Fibroblast of lung (primary cell): ENCODE results near the gene OR2A2. TPM values are rescaled to one million over a fixed set of nuclear protein-coding genes. Genes with fewer than 3 reads are reported as not detected.
A peak's percentile ranks its signal among the peaks of the same experiment; 100 is the strongest.

Experiments used
- DNase-seq, 2 donors: peaks; one replicate each; pipeline versions ENCODE4 v3.0.0 to v3.0.0-alpha.2; 2010; ENCODE audit warnings: low read depth in 2 of 2
- H2AFZ ChIP-seq: 2 replicates; pipeline ENCODE4 v1.5.1; 2012; ENCODE audit warnings: low read length, control low read depth, inconsistent platforms
- H3K27ac ChIP-seq: 2 replicates; pipeline ENCODE4 v1.5.1; 2011; ENCODE audit warnings: low read length, control low read depth; ENCODE audit not compliant: insufficient read depth
- H3K27me3 ChIP-seq: 2 replicates; pipeline ENCODE4 v1.5.1; 2011; ENCODE audit warnings: mild to moderate bottlenecking, low read length; ENCODE audit not compliant: control insufficient read depth, insufficient read depth
- H3K36me3 ChIP-seq: 2 replicates; pipeline ENCODE4 v1.5.1; 2011; ENCODE audit warnings: low read length; ENCODE audit not compliant: control insufficient read depth, insufficient read depth
- H3K4me1 ChIP-seq: 2 replicates; pipeline ENCODE4 v1.5.1; 2011; ENCODE audit warnings: low read length; ENCODE audit not compliant: control insufficient read depth, insufficient read depth; ENCODE audit errors: extremely low read depth
- H3K4me2 ChIP-seq: 2 replicates; pipeline ENCODE4 v1.5.1; 2011; ENCODE audit warnings: low read length, control low read depth; ENCODE audit not compliant: insufficient read depth; ENCODE audit errors: extremely low read depth
- H3K4me3 ChIP-seq, 4 experiments: fragments of 200-600 bp in 1 of 4; sonication (generic) in 1 of 4; replicated peaks in 1 of 4; 2 replicates each; pipeline ENCODE4 v1.5.1; 2011 to 2016; ENCODE audit warnings: low read length in 4 of 4, low read depth in 3 of 4, mild to moderate bottlenecking in 3 of 4, control low read depth in 2 of 4, inconsistent platforms in 1 of 4, mixed read lengths in 1 of 4; ENCODE audit not compliant: insufficient read depth in 1 of 4; ENCODE audit errors: control extremely low read depth in 1 of 4
- H3K79me2 ChIP-seq: 2 replicates; pipeline ENCODE4 v1.5.1; 2012; ENCODE audit warnings: mild to moderate bottlenecking, low read length, inconsistent platforms; ENCODE audit not compliant: control insufficient read depth, insufficient read depth
- H3K9ac ChIP-seq: 2 replicates; pipeline ENCODE4 v1.5.1; 2011; ENCODE audit warnings: mild to moderate bottlenecking, low read length, control low read depth; ENCODE audit not compliant: insufficient read depth
- H3K9me3 ChIP-seq: 2 replicates; pipeline ENCODE4 v1.5.1; 2012; ENCODE audit warnings: low read depth, low read length; ENCODE audit not compliant: control insufficient read depth, insufficient read depth
- H4K20me1 ChIP-seq: 2 replicates; pipeline ENCODE4 v1.5.1; 2011; ENCODE audit warnings: low read length; ENCODE audit not compliant: control insufficient read depth, insufficient read depth; ENCODE audit errors: extremely low read depth
- EZH2 ChIP-seq: IDR thresholded peaks from 2 replicates; pipeline ENCODE4 v1.5.1; 2012; ENCODE audit warnings: low read length, control low read depth, mild to moderate bottlenecking; ENCODE audit errors: missing control alignments
- polyA plus RNA-seq, 2 donors: library from polyadenylated mRNA; depleted of rRNA in 1 of 2; stranded (reverse) in 1 of 2; unstranded in 1 of 2; fragments of >200 nt; gene quantifications; 2 replicates each; pipeline ENCODE4 v1.2.1, GENCODE V29; 2011 to 2012; ENCODE audit warnings: missing spikeins in 1 of 2
- total RNA-seq: library from RNA; depleted of rRNA; stranded (reverse); fragments of >200 nt; gene quantifications from 2 replicates; pipeline ENCODE4 v1.2.1, GENCODE V29; 2014
- TF ChIP-seq, protein P1 (sequence below), 2 donors: IDR thresholded peaks in 1 of 2; conservative IDR thresholded peaks in 1 of 2; 1 replicate in 1 of 2; 2 replicates in 1 of 2; pipeline ENCODE4 v1.5.1; 2011 to 2012; ENCODE audit warnings: low read length in 2 of 2, control low read depth in 1 of 2, inconsistent platforms in 1 of 2, low read depth in 1 of 2, mild to moderate bottlenecking in 1 of 2

Gene OR2A2
- total and polyA plus RNA-seq, 2 donors (not counting 1 experiment from before 2014, with no cell fraction given) = not detected

DNA sequence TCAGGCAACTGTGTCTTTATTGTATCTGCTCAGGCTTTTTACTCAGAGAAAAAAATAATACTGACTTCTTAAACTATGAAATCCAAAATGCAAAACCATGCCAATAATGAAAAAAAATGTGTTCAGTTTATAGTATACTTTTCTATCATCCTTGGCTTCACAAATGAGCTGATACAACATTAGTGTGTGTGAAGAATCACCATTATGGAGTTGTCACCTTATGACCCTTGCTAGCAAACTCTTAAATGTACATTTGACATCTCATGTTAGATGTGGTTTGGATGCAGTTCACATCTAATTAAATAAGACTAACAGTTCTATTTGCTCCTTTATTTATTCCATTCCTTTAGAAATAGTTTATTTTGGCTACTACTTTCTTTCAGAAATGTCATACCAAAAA, 4.2 kb upstream of the OR2A2 start:
- H3K27me3 ChIP-seq = no peaks in the 10 kb centered on the region
- H2AFZ ChIP-seq = no peak overlapping the region
- no peak overlapping the region for H3K4me2 ChIP-seq
- no peaks in the 10 kb centered on the region for H3K9me3 ChIP-seq
- DNase-seq = no peak
- no peaks in the 10 kb centered on the region for H3K79me2 ChIP-seq
- no peaks in the 10 kb centered on the region for H3K4me1 ChIP-seq
- H3K4me3 ChIP-seq = no peak overlapping the region
- no peak overlapping the region for H3K9ac ChIP-seq
- H3K27ac ChIP-seq = no peak overlapping the region
- no peaks in the 10 kb centered on the region for H3K36me3 ChIP-seq
- TF ChIP-seq EZH2 = no peak
- TF ChIP-seq, protein P1, sequence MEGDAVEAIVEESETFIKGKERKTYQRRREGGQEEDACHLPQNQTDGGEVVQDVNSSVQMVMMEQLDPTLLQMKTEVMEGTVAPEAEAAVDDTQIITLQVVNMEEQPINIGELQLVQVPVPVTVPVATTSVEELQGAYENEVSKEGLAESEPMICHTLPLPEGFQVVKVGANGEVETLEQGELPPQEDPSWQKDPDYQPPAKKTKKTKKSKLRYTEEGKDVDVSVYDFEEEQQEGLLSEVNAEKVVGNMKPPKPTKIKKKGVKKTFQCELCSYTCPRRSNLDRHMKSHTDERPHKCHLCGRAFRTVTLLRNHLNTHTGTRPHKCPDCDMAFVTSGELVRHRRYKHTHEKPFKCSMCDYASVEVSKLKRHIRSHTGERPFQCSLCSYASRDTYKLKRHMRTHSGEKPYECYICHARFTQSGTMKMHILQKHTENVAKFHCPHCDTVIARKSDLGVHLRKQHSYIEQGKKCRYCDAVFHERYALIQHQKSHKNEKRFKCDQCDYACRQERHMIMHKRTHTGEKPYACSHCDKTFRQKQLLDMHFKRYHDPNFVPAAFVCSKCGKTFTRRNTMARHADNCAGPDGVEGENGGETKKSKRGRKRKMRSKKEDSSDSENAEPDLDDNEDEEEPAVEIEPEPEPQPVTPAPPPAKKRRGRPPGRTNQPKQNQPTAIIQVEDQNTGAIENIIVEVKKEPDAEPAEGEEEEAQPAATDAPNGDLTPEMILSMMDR (conservative IDR thresholded peaks at IDR 0.05 in 1 of 2, IDR thresholded peaks at IDR 0.05 in 1 of 2; ENCODE audit: low read depth in 1 of 2, low read length in 2 of 2) = no peak
- H4K20me1 ChIP-seq = no peaks in the 10 kb centered on the region

DNA sequence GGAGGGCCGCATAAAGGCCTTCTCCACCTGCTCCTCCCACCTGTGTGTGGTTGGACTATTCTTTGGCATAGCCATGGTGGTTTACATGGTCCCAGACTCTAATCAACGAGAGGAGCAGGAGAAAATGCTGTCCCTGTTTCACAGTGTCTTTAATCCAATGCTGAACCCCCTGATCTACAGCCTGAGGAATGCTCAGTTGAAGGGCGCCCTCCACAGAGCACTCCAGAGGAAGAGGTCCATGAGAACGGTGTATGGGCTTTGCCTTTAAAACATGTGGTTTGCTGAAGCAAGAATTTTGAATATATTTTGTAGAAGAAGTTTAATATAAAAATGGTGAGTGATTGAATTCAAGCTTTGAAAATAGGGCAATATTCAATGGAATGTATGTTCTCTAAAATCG, 889 bp downstream of the OR2A2 start:
- H3K9ac ChIP-seq = no peak overlapping the region
- H3K27me3 ChIP-seq = no peaks in the 10 kb centered on the region
- H3K4me1 ChIP-seq = no peaks in the 10 kb centered on the region
- TF ChIP-seq, protein P1 (conservative IDR thresholded peaks at IDR 0.05 in 1 of 2, IDR thresholded peaks at IDR 0.05 in 1 of 2; ENCODE audit: low read depth in 1 of 2, low read length in 2 of 2) = no peak
- TF ChIP-seq EZH2 = no peak
- no peak for DNase-seq
- H3K27ac ChIP-seq = no peak overlapping the region
- H4K20me1 ChIP-seq = no peaks in the 10 kb centered on the region
- no peaks in the 10 kb centered on the region for H3K79me2 ChIP-seq
- H3K9me3 ChIP-seq = no peaks in the 10 kb centered on the region
- H2AFZ ChIP-seq = no peak overlapping the region
- H3K4me2 ChIP-seq = no peak overlapping the region
- H3K4me3 ChIP-seq = no peak overlapping the region
- no peaks in the 10 kb centered on the region for H3K36me3 ChIP-seq

DNA sequence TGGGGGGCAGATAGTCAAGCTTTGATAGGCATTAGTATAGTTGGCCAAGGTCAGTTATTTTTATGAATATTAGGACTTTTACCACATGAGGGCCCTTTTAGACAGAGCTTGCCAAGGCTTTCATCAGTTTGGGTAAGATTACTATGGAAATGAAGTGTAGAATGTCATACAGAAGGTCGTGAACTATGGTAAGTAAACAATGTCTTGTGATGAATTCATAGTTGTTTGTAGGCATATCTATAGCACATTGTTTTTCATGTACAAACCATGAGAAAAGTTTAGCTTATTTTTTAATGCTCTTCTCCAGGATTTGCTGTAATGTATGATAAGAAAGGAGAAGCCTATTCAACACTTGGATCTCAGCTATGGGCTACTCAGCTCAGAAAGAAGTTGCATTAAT, 4.3 kb downstream of the OR2A2 start:
- Histone ChIP-seq H3K9ac (no peak overlapping the region), H3K4me2 (no peak overlapping the region), H2AFZ (no peak overlapping the region), H3K9me3 (no peaks in the 10 kb centered on the region), H3K4me3 (no peak overlapping the region), H3K4me1 (no peaks in the 10 kb centered on the region), H3K27me3 (no peaks in the 10 kb centered on the region), H3K79me2 (no peaks in the 10 kb centered on the region), H4K20me1 (no peaks in the 10 kb centered on the region), H3K27ac (no peak overlapping the region), H3K36me3 (no peaks in the 10 kb centered on the region)
- peak in 1 of 2 donors; percentile 42 for DNase-seq
- TF ChIP-seq EZH2 = no peak
